Hematopoietic multipotent progenitor cell treated with erythropoietin and hydrocortisone succinate and interleukin-3 and kit ligand, for 15 days (in vitro differentiated cells): ENCODE results near the gene MADD.

ENCODE experiments used
- DNase-seq: peaks from one replicate; pipeline ENCODE4 v3.0.0-alpha.2; 2015; ENCODE audit warnings: low spot score

Gene MADD

DNA sequence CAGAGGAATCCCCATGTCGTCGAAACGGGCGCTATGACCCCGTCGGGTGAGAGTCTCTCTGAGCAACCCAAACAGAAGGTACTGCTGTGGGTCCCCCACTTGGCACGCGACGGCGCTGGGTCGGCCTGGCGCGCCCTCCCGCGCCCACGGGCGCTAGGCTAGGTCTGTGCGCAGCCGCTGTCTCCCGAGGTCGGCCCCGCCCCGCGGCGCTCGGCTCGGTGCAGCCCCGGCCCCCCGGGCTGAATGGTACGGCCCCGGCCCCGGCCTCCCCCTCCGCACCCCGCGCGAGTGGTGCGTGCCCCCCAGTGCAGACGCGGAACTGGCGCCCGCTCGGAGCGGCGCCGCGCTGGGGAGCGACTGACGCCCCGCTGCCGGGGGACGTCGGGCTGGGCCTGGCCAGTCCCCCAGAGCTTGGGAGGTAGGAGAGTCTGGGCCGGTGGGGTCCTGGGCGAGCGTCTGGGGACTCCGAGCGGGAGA lies at the start of gene MADD:
Gene MADD, plus strand, starts transcription at position 305 of the 477 bp plus-strand sequence.
- DNase-seq, result peak; percentile 81

GRCh38 chr11:47220401-47220821 lies 49.5 kb upstream of the MADD start:
- no peak for DNase-seq

- DNase-seq, result no peak
Observed at GRCh38 chr11:47222696-47223095, 47.2 kb upstream of the MADD start.

DNA sequence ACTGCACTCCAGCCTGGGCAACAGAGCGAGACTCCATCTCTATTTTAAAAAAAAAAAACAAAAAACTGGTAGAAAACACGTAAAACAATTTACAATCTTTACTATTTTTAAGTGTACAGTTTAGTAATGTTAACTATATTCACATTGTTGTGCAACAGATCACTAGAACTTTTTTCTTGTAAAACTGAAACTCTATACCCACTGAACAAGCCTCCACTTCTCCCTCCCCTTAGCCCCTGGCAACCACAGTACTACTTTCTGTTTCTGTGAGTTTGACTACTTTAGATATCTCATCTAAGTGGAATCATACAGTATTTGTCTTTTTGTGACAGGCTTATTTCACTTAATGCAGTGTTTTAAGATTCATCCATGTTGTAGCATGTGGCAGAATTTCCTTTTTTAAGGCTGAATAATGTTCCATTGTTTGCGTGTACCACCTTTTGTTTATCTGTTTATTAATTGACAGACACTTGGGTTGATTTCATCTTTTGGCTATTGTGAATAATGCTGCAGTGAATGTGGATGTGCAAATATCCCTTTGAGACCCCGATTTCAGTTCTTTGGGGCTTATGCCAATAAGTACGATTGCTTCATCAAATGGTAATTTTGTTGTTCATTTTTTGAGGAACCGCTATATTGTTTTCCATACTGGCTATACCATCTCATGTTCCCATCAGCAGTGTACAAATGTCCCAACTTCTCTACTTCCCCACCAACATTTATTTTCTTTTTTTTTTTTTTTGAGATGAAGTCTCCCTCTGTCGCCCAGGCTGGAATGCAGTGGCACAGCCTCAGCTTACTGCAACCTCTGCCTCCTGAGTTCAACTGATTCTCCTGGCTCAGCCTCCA lies 44.2 kb upstream of the MADD start:
- DNase-seq, result no peak

DNA sequence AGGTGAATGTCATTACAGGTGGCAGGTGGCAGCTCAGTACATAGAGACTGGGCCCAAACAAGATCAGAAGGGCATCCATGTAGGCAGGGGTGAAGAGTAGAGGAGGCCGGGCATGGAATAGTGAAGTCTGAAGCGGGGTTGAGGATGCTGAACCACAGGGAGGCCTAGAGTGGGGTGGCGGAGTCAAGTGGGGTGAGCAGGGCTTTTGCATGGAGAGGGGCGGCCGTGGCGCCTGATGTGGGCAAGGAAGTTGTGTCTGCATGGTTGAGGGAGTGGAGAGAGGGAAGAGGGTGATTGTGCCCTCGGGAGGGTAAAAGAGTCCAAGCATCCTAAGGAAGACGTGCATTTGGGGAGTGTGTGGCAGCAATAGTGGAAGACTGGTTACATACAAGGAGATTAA lies 40.8 kb upstream of the MADD start:
- no peak for DNase-seq

- no peak for DNase-seq
Observed at GRCh38 chr11:47233051-47233450, 36.9 kb upstream of the MADD start.

GRCh38 chr11:47233989-47234668 lies 35.8 kb upstream of the MADD start:
- no peak for DNase-seq

- DNase-seq, result no peak
Observed at GRCh38 chr11:47234669-47235100, 35.2 kb upstream of the MADD start.

DNA sequence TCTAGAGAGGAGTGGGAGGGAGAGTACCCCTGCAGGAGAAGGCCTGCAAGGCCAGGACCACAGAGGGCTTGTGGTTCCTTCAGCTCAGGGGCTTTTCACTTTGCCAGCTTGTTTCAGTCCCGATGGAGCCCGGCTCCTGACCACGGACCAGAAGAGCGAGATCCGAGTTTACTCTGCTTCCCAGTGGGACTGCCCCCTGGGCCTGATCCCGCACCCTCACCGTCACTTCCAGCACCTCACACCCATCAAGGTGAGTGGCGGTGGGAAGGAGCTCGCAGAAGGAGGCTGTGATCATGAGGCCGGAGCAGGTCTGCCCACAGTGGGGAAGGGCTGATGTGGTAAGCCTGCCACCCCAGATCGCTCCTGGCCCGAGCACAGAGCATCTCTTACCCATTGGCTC lies 34.8 kb upstream of the MADD start:
- no peak for DNase-seq

DNA sequence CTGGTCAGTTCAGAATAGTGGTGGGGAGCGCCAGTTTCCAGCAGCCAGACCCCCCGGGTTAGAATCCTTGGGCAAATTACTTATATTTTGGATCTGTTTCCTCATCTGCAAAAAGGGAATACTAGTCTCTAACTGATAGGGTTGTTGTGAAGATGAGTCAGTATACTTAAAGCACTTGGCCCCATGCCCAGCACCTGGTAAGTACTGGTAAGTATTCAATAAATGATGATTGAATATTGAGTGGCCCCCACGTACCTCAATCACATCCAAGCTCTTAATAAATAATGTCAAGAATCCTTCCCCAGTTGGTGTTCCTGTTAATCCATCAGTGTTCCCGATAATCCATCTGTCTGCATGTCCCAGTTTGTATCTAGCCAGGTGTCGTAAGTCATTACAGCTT lies 33.5 kb upstream of the MADD start:
- peak; percentile 43 for DNase-seq

GRCh38 chr11:47239852-47240251 lies 30.1 kb upstream of the MADD start:
- no peak for DNase-seq

DNA sequence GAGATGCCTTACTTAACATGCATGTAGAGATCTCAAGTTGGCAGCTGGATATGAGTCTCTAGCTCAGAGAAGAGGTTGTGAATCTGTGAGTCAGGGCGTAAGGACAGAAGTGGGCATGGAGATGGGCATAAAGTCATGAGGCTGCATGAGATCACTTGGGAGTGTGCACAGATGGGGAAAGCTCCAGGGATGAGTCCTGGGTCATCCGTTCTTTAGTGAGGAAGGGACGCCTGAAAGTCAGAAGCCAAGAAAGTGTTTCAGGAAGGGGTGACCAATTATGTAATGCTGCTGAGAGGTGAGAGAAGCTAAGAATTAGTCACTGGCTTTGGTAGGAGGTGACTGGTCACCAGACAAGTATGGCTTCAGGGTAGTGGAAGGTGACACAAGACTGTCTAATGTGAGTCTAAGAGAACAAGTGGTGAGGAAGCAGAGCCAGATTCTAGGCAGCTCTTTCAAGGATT lies 28.1 kb upstream of the MADD start:
- DNase-seq, result no peak

GRCh38 chr11:47242596-47243192 lies 27.2 kb upstream of the MADD start:
- no peak for DNase-seq

DNA sequence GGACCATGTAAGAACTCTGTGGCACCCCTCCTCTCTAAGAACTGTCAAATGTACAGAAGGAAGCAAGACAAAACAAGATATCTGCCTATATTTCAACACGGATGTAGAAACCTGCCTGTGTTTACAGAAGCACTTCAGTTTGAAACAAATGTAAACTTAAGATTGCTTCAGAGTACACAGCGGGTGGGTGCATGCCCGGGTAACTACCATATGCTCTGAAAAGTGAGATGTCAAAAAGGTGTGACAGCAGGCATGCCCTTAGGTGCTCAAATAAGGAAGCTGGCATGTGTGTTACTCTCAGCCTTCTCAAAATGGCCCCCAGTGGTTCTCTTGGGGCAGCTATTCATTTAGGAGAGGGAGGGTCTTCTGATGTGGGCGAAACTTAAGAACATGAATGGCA lies 26.5 kb upstream of the MADD start:
- no peak for DNase-seq

DNA sequence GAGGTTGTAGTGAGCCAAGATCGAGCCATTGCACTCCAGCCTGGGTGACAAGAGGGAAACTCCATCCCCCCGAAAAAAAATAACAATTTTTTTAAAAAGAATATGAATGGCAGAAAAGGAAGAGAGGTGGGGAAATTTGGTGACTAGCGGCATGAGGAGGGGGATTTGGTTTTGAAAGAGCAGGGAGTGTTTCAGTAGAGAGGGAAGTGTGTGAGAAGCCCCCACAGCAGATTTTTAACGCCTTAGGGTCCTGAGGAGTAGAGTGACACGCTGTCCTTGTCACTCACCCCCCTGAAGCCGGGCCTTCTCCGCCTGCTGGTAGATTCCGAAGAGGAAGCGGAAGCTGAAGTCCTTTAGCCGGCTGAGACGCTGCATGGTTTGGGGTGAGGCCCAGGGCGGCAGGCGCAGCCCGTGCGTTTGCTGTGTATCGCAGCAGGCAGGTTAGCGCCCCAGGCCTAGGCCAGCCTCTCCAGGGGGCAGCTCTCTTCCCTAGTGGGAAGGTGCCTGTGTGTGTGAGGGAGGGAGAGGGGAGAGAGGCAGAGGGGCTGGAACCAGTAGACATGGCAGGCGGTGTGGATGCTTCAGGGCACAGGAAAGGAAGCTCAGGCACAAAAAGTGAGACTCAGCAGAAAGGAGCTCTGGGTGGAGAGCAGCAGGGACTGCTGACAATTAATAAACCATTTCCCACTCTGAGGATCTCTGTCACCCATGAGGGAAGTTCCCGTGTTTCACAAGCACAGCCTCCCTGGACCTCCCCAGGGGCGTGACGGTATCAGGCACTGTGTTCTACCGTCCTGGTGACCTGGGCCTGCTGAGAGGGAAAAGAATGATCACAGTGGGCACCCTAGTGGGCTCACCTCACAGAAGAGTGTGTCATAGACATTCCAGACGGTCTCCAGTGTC lies 25.2 kb upstream of the MADD start:
- DNase-seq, result no peak

GRCh38 chr11:47245611-47246357 lies 24.1 kb upstream of the MADD start:
- DNase-seq, result no peak

DNA sequence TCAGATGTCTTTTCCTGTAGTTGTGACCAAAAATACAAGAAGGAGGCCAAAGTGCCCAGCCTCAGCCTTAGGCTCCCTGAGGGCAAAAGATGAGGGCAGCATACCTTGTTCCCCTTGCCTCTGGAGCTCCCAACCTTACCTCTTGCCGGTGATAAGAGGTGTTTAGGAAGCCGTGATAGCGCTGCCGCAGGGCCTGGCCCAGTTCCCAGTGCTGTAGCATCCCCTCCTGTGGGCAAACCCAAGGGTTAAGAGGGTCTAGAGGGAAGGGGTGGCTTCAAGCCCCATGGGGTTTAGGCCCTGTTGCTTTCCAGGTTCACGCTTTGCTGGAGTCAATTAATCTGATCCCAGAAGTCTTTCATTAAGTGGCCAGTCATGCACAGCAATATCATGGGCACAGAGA lies 22.4 kb upstream of the MADD start:
- DNase-seq, result no peak

DNA sequence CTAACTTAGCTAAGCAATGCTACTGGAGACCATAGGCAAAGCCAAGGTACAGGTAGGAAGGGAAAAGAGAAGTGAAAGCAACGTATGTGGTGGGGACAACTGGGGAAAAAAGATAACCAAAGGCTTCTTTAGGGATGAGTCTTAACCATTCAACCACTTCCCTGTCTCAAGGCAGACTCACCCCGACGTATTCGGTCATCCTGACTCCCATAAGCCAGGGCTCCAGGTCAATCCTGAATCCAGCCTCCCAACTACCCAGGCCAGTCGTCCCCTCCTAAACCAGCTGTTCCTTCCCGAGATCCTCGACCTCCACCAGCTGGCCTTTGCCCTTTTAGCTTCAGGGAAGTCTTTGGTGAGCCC lies 21.6 kb upstream of the MADD start:
- DNase-seq, result no peak

DNA sequence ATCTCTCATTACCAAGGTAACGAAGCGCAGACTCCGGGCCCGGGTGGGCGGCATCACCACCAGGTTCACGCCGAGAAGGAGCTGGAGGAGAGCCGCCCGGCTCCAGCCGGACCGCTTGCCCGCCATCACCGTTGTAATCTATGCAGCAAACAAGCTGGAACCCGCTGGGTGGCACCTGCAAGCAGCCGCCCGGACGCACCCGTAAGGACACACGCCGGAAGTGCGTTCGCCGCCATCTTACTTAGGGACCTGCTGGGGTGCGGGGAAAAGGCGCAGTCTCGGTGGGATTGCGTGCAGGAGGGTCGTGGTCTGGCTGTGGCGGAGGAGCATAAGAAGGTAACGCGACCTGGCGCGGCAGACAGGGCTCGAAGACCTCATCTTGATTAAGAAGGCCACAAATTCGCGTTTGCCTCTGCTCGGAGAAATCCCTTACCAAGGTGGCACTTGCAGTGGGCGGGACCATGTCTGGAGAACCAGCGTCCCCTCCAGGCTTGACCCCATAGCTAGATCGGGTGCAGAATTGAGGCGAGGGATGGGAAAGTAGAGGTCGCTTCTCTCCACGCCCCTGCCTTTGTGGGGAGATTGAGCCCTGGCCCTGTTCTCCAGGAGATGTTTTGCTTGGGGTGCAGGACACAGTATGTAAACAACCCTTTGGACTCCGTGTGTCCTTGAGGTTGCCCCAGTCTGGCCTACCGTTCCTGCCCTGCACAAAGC lies 21.1 kb upstream of the MADD start, which contains the start of gene ACP2:
Gene ACP2, minus strand, starts transcription at position 151 of the 714 bp plus-strand sequence. Its CDS starts 25 bp downstream, at position 126.
- DNase-seq, result peak; percentile 90

- DNase-seq, result no peak
Observed at GRCh38 chr11:47249378-47249715, 20.6 kb upstream of the MADD start.
